ENCODE measurements around the gene ULBP3. TPM values are rescaled to one million over a fixed set of nuclear protein-coding genes. Genes with fewer than 3 reads are reported as not detected.

ULBP3 gene
- 2.5 TPM for total RNA-seq

DNA sequence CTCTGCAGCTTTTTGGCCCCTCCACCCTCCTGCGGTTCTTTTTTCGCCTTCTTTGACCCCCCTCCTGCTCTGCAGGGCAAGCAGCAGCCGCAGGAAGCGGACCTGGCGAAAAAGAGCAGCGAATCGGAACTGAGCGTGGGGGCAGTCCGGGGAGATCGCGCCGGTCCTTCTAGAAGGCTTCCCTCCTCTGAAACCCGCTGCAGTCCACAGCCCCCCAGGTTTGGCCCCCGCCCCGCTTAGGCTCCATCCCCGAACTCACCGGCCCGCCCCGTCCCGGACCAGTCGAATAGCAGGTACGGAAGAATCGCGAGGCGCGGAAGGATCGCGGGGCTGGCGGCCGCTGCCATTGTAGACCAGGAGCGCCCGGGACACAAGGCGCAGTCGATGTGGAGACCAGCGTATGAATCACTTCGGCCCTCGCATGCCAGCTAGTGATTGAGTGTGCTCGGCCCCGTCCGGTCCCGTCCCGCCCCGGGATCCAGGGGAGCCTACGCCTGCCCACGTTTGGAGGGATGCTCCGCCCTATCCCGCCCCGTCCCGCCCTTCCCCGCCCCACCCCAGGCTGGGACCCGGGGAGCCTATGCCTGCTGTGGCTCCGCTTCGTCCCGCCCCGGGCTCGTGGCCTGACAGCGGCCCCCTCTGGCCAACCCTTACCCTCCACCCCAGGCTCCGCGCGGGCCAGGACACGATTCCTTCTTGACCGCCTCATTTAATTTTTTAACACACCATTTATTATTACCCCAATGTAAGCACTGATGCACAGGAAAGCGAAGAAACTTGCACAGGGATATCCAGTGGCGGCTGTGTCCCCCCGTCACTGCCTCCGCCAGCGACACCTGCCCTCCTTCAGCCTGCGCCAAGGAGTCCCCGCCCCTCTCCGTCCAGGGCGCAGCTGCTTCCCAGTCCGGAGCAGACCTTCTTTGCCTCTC lies at the start of gene ULBP3:
Gene ULBP3, minus strand, starts transcription at position 402 of the 929 bp plus-strand sequence. Its CDS starts 55 bp downstream, at position 347.
- peak; percentile 90 for DNase-seq (ENCODE audit: low spot score)

DNA sequence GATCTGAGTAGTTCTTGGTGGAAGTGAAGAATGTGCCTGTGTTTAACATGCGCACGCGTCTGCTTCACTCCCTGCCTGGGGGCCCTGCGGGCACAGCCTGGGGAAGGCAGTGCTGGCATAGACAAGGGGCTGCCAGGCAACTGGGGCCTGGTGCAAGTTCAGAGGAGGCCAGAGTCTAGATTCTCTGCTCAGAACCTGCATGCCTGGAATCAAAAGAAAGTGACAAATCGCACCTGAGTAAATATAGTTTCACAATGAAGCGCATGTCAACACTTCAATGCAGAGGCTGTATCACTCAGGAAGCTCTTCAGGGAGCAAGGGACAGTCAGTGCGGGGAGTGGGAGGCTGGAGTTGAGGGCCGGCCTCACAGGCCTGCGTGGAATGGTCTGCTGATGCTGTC lies 49.7 kb upstream of the ULBP3 start:
- no peak for DNase-seq (ENCODE audit: low spot score)

DNA sequence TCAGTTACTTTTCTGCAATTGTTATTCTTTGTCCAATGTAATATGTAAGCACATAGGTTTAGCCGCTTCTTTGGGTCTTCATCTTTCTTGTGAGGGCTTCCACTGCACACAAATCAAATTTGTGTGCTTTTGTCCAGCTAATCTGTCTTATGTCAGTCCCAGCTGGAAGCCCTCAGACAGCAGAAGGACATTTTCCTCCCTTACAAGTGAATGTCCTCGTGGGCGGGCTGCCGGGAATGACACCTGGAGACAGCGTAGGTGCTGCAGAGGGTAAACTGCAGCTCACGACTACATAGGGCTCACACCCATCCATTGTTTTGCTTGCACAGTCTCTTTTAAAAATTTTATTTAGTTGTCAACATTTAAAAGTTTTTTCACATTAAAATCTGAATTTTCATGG lies 49.3 kb upstream of the ULBP3 start:
- DNase-seq (ENCODE audit: low spot score) = no peak

DNA sequence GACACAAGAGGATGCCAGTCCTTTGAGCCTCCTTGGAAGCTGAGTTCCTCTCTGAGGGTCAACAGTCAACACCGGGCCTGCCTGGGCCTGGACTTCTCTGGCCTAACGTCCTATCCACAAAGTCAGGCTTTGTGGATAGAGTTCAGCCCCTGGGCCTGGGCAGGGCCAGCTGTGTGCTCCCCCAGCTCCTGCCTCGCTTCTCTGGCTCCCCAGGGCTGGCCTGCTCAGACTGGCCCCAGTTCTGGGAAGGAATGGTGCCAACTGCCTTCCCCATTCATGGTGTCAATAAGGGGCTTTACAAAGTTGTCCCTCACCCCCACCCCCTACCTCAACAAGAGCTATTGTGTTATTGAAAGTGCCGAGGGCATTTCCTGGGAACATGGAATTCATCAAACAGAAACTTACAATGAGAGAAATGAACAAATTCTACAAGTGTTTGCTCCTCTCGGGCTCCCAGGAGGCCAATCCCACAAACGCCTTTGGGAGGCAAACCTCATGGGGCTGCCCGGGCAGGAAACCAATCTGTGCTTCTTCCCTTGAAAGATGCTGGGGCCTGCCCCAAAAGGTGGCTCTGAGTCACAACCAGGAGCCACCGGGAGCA lies 47.4 kb upstream of the ULBP3 start:
- no peak for DNase-seq (ENCODE audit: low spot score)

DNA sequence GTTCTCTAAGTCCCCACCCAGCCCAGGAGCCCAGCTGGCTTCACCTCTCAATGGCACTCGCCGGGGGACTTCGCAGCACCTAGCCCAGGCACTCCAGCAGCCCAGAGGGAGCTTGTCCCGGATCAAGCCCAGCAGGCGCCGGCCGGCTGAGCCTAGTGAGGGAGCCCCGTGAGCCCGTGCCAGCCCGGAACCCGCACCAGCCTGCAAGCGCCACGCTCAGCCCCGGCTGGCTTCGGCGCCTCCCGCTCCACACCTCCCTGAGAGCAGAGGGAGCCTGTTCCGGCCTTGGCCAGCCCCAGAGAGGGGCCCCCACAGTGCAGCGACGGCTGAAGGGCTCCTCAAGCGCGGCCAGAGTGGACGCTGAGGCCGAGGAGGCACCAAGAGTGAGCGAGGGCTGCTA lies 46.8 kb upstream of the ULBP3 start:
- no peak for DNase-seq (ENCODE audit: low spot score)

DNA sequence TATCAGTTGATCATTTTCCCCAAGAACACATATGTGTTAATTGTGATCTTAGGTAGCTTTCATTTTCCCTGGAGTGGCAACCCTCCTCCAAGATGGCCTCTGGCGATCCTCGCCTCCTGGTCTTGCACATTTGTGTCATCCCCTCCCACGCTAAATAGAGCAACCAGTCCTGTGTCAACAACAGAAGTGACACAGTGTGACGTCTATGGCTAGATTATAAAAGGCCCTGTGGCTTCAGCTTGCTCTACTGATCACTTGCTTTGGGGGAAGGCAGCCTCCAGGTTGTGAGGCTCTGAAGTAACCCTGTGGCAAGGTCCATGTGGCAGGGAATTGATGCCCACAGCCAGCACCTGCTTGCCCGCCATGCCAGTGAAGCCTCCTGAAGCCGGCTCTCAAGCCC lies 43.3 kb upstream of the ULBP3 start:
- no peak for DNase-seq (ENCODE audit: low spot score)

DNA sequence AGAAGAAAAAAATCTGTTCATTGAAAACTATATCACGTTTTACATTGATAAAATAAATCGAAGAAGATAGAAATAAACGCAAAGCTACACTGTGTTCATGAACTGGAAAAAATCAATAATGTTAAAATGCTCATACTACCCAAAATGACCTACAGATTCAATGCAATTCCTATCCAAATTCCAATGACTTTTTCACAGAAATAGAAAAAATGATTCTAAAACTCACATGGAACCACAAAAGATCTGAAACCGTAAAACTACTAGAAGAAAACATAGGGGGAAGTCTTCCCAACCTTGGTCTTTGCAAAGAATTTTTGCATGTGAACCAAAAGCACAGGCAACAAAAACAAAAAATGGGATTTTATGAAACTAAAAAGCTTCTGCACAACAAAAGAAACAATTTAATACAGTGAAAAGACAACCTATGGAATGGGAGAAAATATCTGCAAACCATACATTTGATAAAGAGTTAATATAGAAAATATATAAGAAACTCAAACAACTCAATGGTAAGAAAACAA lies 33.9 kb upstream of the ULBP3 start:
- DNase-seq (ENCODE audit: low spot score) = no peak

DNA sequence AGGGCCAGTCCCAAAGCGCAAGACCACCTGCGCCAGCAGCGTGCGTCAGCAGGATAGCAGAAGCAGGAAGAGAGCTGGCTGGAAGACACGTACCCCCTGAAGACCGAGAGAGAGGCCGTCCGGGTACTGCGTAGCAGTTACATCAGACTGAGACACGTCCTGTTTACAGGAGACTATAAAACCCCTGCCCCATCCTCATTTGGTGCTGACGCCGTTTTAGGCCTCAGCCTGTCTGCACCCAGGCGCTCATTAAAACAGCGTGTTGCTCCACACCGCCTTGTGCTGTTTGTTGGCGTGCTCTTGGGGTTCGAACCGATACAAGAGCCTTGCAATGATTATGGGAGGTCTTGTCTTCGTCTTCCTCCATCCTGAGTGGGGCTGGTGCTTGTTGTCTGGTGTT lies 31.8 kb upstream of the ULBP3 start:
- DNase-seq (ENCODE audit: low spot score) = no peak

DNA sequence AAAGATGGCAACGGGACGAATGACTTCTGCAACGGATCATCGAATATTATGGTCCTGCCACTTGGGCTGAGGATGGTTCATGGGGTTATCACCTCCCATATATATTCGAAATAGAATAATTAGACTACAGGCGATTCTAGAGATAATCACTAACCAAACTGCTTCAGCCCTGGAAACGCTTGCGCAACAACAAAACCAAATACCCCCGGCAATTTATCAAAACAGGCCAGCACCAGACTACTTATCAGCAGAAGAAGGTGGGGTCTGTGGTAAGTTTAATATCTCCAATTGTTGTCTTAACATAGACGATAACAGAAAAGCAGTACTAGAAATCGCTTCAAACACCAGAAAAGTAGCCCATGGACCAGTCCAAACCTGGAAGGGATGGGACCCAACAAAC lies 31.0 kb upstream of the ULBP3 start:
- DNase-seq (ENCODE audit: low spot score) = no peak

DNA sequence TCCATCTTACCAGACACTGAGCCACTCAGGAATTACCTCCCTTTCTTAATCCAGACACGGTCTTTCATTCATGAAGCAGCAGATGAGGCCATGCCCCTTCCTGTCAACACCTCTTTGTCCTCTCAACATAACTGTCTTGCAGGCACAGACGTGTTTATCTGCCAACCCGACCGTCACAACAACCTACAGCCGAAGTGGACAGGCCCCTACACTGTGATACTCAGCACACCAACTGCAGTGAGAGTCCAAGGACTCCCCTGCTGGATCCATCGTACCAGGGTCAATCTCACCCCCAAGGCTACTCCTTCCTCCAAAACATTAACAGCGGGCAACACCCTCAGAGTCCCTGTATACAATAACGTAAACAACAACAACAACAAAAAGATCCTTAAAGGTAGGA lies 30.6 kb upstream of the ULBP3 start:
- DNase-seq (ENCODE audit: low spot score) = no peak

DNA sequence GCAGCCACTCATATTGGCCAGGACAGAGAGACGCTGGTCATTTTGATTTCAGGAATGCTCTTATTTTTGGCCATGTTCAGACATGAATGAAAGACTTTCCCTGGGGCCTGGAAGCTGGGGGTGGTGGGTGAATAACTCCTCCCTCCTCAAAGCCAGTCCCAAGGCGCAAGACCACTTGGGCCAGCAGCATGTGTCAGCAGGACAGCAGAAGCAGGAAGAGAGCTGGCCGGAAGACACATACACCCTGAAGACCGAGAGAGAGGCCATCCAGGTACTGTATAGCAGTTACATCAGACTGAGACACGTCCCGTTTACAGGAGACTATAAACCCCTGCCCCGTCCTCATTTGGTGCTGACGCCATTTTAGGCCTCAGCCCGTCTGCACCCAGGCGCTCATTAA lies 29.2 kb upstream of the ULBP3 start:
- no peak for DNase-seq (ENCODE audit: low spot score)

DNA sequence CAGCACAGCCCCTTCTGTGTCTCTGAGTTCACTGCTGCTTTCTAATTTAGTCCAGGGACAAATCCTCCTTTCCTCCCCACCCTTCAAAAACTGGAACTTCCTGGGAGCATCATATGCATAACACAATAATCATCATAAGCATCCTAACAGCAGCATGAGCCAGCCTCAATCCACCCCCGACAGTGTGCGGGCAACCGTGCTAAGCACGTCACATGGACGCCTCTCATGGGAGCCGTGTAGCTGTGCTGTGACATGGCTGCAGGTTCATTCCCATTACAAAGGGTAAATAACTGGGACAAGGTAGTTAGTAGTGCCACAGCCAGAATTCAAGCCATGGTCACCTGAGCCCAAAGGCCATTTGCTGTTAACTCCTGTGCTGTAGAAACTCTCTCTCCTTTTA lies 24.5 kb upstream of the ULBP3 start:
- no peak for DNase-seq (ENCODE audit: low spot score)

DNA sequence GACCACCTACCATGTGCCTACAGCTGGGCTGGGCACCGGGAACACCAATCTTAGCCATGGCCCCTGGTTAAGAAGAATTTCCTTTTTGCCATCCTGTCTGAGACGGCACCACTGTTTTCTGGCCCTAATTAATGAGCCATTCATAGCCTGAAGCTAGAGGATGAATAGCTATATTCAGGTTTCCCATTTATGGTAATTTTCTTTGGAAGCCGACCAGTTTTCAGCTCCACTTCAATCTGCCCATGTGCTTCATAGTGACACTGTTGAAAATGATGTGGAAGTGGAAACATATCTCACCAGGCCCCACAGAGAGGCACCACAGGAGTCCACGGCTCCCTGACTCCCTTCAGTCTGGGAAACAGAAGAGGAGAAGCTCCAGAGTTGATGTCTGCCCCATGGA lies 22.6 kb upstream of the ULBP3 start:
- no peak for DNase-seq (ENCODE audit: low spot score)

DNA sequence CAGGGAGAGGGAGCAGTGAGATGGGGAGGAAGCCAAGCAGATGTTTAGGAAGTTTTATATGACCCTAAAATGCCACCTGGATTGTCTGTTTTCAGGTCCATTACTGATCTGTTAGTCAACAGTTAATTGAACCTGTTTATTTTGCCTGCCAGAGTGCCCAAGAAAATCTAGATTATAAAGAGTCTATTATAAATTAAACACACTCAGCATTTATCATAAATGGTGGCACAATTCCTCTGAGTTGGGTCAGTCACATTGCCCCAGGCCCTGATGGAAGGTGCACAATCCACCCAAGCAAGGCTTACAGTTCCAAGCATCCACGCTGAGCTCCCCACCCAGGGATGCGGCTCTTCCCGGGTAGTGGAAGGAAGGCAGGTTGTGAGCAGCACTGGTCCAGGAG lies 21.4 kb upstream of the ULBP3 start:
- DNase-seq (ENCODE audit: low spot score) = no peak

DNA sequence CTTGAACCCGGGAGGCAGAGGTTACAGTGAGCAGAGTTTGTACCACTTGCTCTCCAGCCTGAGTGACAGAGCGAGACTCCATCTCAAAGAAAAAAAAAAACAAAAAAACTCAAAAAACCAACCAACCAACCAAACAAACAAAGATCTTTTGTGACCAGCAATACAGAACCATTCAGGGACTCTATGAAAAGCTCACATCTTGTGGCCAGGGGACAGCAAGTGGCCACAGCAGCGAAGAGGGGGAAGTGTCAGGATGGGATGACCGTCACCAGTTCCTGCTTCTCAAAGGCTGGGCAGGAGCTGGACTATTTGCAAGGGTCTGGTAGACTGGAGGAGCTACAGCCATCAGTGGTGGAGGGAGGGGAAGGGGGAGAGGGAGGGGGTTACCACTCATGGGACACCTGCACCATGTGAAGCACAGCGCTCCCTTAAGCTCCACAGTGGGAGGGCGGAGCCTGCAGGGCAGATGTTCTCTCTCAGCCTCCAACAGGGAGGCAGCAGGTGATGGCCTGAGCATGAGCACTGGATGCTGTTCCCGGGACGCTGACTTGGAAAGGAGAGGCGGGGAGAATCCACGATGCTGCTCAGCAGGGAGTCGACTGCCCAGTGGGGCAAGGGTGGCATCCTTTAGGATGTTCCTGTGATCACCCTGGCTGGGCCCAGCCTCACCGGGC lies 19.7 kb upstream of the ULBP3 start:
- no peak for DNase-seq (ENCODE audit: low spot score)

DNA sequence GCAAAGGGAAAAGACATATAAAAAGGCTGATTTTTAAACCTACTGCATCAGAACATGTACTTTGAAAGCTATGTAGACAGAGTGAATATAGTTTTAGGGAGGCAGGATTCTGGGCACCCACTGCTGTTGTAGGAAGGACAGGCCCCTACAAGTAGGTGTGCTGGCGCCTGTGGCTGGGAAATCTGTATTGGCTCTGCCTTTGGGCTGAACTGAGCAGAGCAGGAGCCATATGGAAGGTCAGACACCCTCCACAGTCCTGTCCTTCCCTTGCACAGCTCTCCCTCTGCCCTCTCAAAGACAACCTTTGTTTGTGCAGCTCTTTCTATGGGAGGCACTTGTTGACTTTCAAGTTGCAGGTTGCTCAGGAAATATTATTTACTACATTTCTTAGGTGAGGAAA lies 18.4 kb upstream of the ULBP3 start:
- no peak for DNase-seq (ENCODE audit: low spot score)

DNA sequence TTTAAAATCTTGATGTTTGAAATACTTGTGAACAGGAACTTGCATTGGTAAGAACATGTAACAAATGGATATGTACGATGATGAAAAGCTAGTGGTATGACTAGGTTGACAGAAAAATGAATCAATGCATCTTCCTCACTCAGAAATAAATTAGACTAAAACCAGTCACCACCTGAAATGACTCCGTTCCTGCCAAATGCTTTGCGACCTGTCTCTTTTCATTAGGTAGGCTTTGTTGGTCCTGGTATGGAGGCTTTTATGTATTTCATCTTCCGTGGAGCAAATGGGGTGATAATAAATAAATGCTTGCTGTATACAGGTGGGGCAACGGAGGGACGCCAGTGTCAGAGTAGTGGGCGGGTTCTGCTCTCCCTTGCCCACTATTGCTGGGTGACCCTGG lies 17.1 kb upstream of the ULBP3 start:
- DNase-seq (ENCODE audit: low spot score) = no peak

DNA sequence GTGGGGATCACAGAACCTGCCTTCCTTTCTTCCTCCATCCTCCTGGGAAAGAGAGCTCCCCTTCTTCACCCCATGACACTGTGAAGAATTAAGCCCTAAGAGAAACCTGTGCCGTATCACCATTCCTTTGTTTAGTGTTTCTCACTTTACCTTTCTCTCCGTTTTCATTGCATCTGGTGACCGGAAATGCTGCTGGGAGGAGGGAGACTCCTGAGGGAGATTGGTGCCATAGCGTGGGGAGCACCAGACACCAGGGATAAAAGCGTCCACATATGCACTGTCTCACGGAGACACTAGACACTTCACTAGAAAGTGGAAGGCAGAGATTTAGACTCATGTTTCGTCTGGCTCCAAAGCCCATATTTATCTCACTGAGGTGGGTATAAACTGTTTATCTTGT lies 15.5 kb upstream of the ULBP3 start:
- no peak for DNase-seq (ENCODE audit: low spot score)

DNA sequence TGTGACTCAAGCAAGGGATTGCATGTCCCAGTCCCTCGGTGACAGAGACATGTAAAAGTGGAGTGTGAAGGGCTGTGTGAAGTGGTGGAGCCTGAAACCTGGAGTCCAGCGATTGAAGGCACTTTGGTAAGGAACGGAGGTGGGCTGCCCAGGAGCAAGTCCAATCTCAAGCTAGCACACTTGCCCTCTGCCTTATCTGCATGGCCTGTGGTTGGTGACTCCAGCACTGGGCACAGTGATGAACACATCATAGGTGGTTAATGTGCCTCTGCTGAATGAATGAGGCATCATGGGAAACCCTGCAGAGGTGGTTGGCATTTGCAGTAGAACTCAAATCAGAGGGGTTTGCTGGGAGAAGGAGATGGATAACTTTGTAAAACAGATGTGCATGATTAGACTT lies 14.9 kb upstream of the ULBP3 start:
- no peak for DNase-seq (ENCODE audit: low spot score)

DNA sequence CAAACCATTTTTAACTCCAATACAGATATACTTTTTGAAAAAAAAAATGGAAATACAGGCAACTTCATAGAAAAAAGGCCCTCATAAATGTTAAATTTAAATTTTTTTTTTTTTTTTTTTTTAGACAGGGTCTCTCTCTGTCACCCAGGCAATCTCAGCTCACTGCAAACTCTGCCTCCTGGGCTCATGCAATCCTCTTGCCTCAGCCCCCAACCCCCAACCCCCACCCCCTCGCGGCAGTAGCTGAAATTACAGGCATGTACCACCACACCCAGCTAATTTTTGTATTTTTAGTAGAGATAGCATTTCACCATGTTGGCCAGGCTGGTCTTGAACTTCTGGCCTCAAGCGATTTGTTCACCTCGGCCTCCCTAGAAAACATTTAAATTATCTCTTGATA lies 12.8 kb upstream of the ULBP3 start:
- DNase-seq (ENCODE audit: low spot score) = no peak

DNA sequence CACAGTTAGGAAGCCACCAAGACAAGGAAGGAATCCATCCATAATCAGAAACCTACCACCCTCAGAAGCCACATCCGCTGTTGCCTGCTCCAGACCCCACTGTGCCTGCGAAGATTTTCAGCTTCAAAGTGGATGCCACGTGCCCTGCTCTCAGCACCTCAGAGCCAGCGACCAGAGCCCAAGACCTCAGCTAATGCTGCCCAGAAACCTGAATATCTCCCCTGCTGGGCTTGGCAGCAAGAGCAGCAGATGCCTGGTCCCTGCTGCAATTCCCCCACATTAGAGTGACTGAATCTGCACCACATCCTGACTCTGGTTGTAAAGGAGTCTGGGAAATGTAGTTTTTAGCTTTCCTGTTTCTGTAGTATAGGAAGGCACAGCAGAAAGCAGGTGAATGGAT lies 10.7 kb upstream of the ULBP3 start:
- no peak for DNase-seq (ENCODE audit: low spot score)

DNA sequence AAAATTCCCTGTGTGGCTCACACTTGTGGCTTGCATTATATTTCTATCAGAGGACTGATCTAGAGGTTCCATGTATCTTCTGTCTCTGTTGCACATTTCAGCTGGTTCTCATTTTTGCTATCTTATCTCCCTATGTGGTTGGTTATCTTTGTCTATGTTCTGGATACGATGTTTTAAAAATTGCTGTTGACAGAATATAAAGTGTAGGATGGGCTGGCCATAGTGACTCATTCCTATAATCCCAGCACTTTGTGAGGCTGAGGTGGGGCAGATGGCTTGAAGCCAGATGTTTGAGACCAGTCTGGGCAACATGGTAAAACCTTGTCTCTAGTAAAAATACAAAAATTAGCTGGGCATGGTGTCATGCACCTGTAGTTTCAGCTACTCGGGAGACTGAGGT lies 9.9 kb upstream of the ULBP3 start:
- no peak for DNase-seq (ENCODE audit: low spot score)

Data from mucosa of gallbladder (tissue), 1 donor.